ENCODE results near the gene CRHR2. TPM values are rescaled to one million over a fixed set of nuclear protein-coding genes. Genes with fewer than 3 reads are reported as not detected.

The CRHR2 gene
- total and polyA plus RNA-seq, 2 of the 4 experiments (the other 2 are of a cell fraction): not detected

DNA sequence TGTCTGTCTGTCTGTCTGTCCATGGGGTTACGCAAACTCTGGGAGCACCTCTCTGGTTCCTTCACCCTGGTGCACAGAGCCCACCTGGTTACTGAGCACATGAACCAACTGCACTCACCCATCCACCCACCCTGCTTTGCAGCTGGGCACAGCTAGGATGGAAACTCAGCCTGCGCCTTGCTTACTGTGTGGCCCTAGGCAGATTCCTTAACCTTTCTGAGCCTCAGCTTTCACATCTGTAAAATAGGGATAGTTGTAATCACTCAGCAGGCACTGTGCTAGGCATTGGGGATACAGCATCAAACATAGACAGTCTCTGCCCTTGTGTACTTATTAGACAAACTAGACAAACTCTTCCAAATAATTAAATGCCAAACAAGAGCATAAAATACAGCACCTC is 47.8 kb upstream of the CRHR2 start:
- in situ Hi-C loops (cut with MboI; ENCODE audit: low sequenced_read_pairs): no loop called here
- CTCF ChIA-PET: interaction anchor here (1.0 kb wide), 1 partner anchor 181 kb away, joined by 3 read pairs; no protein-coding TSS in a partner anchor
- no peak overlapping the region for H3K18ac ChIP-seq (ENCODE audit: low read depth, low read length)

More for the DNA sequence above, 47.8 kb upstream of the CRHR2 start:
- Histone ChIP-seq H3K27ac (ENCODE audit: insufficient read depth, low read length) (no peak overlapping the region), H2AK9ac (replicated peaks; ENCODE audit: low read depth, low read length, poor library complexity) (no peak overlapping the region), H3K79me1 (ENCODE audit: low read depth in 1 of 2, low read length in 2 of 2) (no peaks in the 10 kb centered on the region), H3K23ac (ENCODE audit: low read depth, low read length) (no peak overlapping the region), H2BK5ac (ENCODE audit: low read depth, low read length, poor library complexity, severe bottlenecking) (no peak overlapping the region), H3K14ac (replicated peaks; ENCODE audit: low read depth, low read length) (no peak overlapping the region), H3K9ac (ENCODE audit: low read depth, low read length) (no peak overlapping the region), H3K4me1 (ENCODE audit: control insufficient read depth, insufficient read depth, low read length) (no peaks in the 10 kb centered on the region), H4K5ac (ENCODE audit: low read depth, low read length) (no peak overlapping the region), H3K4me2 (ENCODE audit: low read depth, low read length) (no peak overlapping the region), H2AK5ac (ENCODE audit: low read depth, low read length) (no peak overlapping the region), H2AFZ (replicated peaks; ENCODE audit: low read length, poor library complexity) (no peak overlapping the region), H4K8ac (ENCODE audit: low read depth in 2 of 2, low read length in 2 of 2) (no peak overlapping the region), H3K4ac (ENCODE audit: low read depth, low read length) (no peak overlapping the region), H4K91ac (ENCODE audit: insufficient read depth, low read depth, low read length) (no peak overlapping the region), H2BK120ac (ENCODE audit: low read depth, low read length) (no peak overlapping the region), H3K27me3 (ENCODE audit: control insufficient read depth, insufficient read depth, low read length) (peaks cover 56% of the 10 kb centered on the region), H3K36me3 (ENCODE audit: control insufficient read depth, insufficient read depth, low read length) (no peaks in the 10 kb centered on the region), H4K20me1 (ENCODE audit: insufficient read depth, low read length) (no peaks in the 10 kb centered on the region), H2BK15ac (ENCODE audit: low read depth, low read length) (no peak overlapping the region), H3K4me3 (ENCODE audit: insufficient read depth, low read depth, low read length) (no peak overlapping the region), H3K56ac (ENCODE audit: extremely low read depth, insufficient read depth, low read length) (no peak overlapping the region), H2BK20ac (ENCODE audit: low read depth, low read length) (no peak overlapping the region), H3K9me1 (ENCODE audit: insufficient read depth, low read length) (no peaks in the 10 kb centered on the region), H3K9me3 (ENCODE audit: control insufficient read depth, insufficient read depth, low read length) (no peaks in the 10 kb centered on the region)
- POLR2A ChIA-PET (ENCODE audit: unreplicated experiment): no interaction called here
- ATAC-seq (ENCODE audit: low read depth) (no peak), DNase-seq (no peak)
- no peak for TF ChIP-seq CEBPB (IDR thresholded peaks at IDR 0.05; ENCODE audit: low read depth, low read length)
- no peak for TF ChIP-seq MAZ (IDR thresholded peaks at IDR 0.05; ENCODE audit: borderline replicate concordance, low read depth, low read length)
- no peak for TF ChIP-seq BHLHE40 (IDR thresholded peaks at IDR 0.05; ENCODE audit: low read depth, low read length)
- TF ChIP-seq CHD1 (IDR thresholded peaks at IDR 0.05; ENCODE audit: low read depth, low read length): no peak
- TF ChIP-seq NFE2L2 (IDR thresholded peaks at IDR 0.05; ENCODE audit: low read depth, low read length): no peak
- TF ChIP-seq, protein P1, sequence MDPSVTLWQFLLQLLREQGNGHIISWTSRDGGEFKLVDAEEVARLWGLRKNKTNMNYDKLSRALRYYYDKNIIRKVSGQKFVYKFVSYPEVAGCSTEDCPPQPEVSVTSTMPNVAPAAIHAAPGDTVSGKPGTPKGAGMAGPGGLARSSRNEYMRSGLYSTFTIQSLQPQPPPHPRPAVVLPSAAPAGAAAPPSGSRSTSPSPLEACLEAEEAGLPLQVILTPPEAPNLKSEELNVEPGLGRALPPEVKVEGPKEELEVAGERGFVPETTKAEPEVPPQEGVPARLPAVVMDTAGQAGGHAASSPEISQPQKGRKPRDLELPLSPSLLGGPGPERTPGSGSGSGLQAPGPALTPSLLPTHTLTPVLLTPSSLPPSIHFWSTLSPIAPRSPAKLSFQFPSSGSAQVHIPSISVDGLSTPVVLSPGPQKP (IDR thresholded peaks at IDR 0.05; ENCODE audit: borderline replicate concordance, low read depth, low read length): no peak
- no peak for TF ChIP-seq SMC3 (IDR thresholded peaks at IDR 0.05; ENCODE audit: low read depth, low read length)
- no peak for TF ChIP-seq RFX5 (IDR thresholded peaks at IDR 0.05; ENCODE audit: low read depth, low read length)
- no peak for TF ChIP-seq RAD21 (IDR thresholded peaks at IDR 0.05; ENCODE audit: low read length)
- TF ChIP-seq POLR2A (IDR thresholded peaks at IDR 0.05; ENCODE audit: low read depth, low read length): no peak
- TF ChIP-seq MXI1 (IDR thresholded peaks at IDR 0.05; ENCODE audit: borderline replicate concordance, low read depth, low read length): no peak
- TF ChIP-seq MAFK (IDR thresholded peaks at IDR 0.05; ENCODE audit: low read depth, low read length): no peak
- TF ChIP-seq, protein P2, sequence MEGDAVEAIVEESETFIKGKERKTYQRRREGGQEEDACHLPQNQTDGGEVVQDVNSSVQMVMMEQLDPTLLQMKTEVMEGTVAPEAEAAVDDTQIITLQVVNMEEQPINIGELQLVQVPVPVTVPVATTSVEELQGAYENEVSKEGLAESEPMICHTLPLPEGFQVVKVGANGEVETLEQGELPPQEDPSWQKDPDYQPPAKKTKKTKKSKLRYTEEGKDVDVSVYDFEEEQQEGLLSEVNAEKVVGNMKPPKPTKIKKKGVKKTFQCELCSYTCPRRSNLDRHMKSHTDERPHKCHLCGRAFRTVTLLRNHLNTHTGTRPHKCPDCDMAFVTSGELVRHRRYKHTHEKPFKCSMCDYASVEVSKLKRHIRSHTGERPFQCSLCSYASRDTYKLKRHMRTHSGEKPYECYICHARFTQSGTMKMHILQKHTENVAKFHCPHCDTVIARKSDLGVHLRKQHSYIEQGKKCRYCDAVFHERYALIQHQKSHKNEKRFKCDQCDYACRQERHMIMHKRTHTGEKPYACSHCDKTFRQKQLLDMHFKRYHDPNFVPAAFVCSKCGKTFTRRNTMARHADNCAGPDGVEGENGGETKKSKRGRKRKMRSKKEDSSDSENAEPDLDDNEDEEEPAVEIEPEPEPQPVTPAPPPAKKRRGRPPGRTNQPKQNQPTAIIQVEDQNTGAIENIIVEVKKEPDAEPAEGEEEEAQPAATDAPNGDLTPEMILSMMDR (conservative IDR thresholded peaks at IDR 0.05; ENCODE audit: low read depth, low read length): no peak
- TF ChIP-seq, protein P3, sequence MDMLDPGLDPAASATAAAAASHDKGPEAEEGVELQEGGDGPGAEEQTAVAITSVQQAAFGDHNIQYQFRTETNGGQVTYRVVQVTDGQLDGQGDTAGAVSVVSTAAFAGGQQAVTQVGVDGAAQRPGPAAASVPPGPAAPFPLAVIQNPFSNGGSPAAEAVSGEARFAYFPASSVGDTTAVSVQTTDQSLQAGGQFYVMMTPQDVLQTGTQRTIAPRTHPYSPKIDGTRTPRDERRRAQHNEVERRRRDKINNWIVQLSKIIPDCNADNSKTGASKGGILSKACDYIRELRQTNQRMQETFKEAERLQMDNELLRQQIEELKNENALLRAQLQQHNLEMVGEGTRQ (IDR thresholded peaks at IDR 0.05; ENCODE audit: low read depth, low read length): no peak
- WGBS, 2 experiments (ENCODE audit: extremely low coverage in 2 of 2, insufficient read length in 1 of 2): no CpG with 5 or more reads among the region's 2 CpGs
- dilution Hi-C loops (cut with HindIII; ENCODE audit: low sequenced_read_pairs, unreplicated experiment): no loop called here
- intact Hi-C loops (cut with micrococcal nuclease): no loop called here
- no TSS peak for BruUV-seq (replicated peaks)
